Bronchial epithelial cell (primary cell): ENCODE data around the gene XCR1. TPM values are rescaled to one million over a fixed set of nuclear protein-coding genes. Genes with fewer than 3 reads are reported as not detected.
A peak's percentile ranks its signal among the peaks of the same experiment; 100 is the strongest.

Experiments
- DNase-seq: peaks from one replicate; pipeline ENCODE4 v3.0.0-alpha.2; 2010; ENCODE audit warnings: low read depth
- FAIRE-seq: peaks from 2 replicates; lab custom pipeline; 2011; peaks lifted over from hg19 to GRCh38; lab: Jason Lieb, UNC
- H3K27me3 ChIP-seq: 2 replicates; pipeline ENCODE4 v1.5.1; 2011; ENCODE audit warnings: low read length; ENCODE audit not compliant: control insufficient read depth, insufficient read depth
- H3K36me3 ChIP-seq: 2 replicates; pipeline ENCODE4 v1.5.1; 2011; ENCODE audit warnings: low read length; ENCODE audit not compliant: control insufficient read depth, insufficient read depth
- H3K4me3 ChIP-seq: 2 replicates; pipeline ENCODE4 v1.5.1; 2011; ENCODE audit warnings: mild to moderate bottlenecking, low read depth, low read length, control low read depth
- total RNA-seq: library from RNA; depleted of rRNA; stranded (reverse); fragments of >200 nt; gene quantifications from 2 replicates; pipeline ENCODE4 v1.2.1, GENCODE V29; 2014
- TF ChIP-seq, protein P1 (sequence below): IDR thresholded peaks from 2 replicates; pipeline ENCODE4 v1.5.1; 2011; ENCODE audit warnings: mild to moderate bottlenecking, moderate library complexity, low read length, control low read depth, inconsistent platforms; ENCODE audit not compliant: insufficient read depth, severe bottlenecking

XCR1 gene
- total RNA-seq, 1 donor from 2014 or later: under 0.01 TPM

DNA sequence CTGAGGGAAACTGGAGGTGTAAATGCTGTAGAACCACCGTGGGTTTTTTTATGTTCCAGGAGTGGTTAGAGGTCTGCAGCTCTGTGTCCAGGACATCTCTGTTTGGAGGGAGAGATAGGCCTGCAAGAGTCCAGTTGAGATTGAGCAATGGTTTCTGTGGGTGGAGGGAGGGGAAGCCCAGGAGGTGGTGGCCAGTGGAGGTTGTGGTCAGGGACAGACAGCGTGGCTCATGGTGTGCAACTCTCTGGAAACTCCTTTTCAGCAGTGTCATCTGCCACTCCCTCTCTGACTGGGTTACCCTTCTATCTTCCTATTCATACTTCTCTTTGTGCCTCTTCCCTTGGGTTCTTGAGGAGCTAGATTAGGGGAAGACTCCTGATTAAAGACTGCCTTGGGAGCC, 9.6 kb downstream of the XCR1 start:
- TF ChIP-seq, protein P1, sequence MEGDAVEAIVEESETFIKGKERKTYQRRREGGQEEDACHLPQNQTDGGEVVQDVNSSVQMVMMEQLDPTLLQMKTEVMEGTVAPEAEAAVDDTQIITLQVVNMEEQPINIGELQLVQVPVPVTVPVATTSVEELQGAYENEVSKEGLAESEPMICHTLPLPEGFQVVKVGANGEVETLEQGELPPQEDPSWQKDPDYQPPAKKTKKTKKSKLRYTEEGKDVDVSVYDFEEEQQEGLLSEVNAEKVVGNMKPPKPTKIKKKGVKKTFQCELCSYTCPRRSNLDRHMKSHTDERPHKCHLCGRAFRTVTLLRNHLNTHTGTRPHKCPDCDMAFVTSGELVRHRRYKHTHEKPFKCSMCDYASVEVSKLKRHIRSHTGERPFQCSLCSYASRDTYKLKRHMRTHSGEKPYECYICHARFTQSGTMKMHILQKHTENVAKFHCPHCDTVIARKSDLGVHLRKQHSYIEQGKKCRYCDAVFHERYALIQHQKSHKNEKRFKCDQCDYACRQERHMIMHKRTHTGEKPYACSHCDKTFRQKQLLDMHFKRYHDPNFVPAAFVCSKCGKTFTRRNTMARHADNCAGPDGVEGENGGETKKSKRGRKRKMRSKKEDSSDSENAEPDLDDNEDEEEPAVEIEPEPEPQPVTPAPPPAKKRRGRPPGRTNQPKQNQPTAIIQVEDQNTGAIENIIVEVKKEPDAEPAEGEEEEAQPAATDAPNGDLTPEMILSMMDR: no peak
- no peaks in the 10 kb centered on the region for H3K36me3 ChIP-seq
- peaks cover 2% of the 10 kb centered on the region for H3K27me3 ChIP-seq
- FAIRE-seq (peak; percentile 43), DNase-seq (no peak)
- H3K4me3 ChIP-seq: no peak overlapping the region

DNA sequence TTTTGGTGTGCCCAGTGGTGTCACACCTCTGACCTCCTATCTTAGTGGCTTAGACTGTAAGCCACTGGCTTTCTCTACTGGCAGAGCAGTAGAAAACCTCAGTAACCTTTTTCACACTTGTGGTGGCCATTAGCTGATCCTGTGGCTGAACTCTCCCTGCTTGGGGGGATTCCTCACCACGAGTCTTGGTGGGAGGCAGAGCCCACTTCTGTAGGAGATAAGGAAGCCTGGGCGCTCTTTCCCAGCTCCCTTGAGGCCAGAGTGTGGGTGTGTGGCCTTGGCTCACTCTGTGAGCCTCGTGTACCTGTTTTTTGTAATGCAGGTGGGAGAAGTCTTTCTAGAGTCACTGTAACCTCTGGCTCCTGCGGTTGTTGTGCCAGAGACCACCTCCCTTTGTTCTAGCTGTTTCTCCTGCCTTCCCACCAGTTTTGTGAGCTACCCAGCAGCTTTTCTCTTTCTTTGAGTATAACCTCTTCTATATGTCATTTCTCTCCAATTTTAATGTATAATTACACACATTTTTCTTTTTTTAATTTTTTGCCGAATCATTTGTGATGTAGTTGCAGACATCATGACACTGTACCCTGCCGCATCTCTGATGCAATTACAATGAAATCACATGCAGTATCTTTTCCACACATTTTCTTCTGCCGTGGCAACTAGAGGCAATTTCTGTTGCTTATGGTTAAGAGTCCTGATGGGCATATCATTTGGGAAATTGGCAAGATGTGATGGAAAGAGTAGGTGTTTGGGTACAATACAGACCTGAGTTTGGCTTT, 13.8 kb downstream of the XCR1 start:
- FAIRE-seq (no peak), DNase-seq (no peak)
- peaks cover 4% of the 10 kb centered on the region for H3K27me3 ChIP-seq
- TF ChIP-seq, protein P1: no peak
- no peak overlapping the region for H3K4me3 ChIP-seq
- no peaks in the 10 kb centered on the region for H3K36me3 ChIP-seq

DNA sequence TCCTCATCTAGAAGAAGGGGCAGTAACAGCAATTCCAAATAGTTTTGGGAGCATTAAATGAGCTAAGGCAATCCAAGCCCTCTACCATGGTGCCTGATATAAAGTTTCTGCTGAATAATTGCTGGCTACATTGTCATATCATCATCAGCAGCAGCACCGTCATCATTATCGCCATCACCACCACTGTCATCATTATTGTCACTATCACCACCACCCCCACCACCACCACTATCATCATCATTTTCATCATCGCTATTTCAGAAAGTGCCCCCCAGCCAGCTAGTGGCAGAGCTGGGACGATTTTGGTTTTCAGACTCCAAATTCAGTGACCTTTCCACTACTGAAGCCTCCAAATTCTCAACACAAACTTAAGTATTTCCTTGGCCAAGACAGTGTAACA, 15.0 kb downstream of the XCR1 start:
- no peak for FAIRE-seq
- TF ChIP-seq, protein P1: no peak
- H3K36me3 ChIP-seq: no peaks in the 10 kb centered on the region
- peaks cover 4% of the 10 kb centered on the region for H3K27me3 ChIP-seq
- DNase-seq: no peak
- no peak overlapping the region for H3K4me3 ChIP-seq

DNA sequence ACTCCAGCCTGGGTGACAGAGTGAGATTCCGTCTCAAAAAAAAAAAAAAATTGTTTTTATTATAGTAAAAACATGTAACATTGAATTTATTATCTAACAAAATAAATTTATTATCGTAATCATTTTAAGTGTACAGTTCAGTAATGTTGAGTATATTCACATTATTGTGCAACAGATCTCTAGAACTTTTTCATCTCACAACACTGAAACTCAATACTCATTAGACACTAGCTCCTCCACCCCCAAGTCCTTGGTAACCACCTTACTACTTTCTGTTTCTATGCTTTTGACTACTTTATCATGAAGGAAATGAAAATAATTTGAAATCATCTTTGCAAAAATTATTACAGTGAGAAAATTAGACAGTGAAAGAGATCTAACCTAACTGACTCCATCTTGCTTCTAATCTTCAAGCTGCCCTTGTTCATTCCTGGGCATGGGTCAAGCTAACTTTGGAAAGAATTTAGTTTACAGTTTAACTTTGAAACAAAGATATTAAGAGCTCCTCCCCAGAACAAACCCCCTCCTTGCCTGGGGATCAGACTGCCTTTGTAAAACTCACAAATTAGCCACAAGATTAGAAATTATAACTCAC, 16.7 kb downstream of the XCR1 start:
- DNase-seq (no peak), FAIRE-seq (no peak)
- H3K27me3 ChIP-seq: peaks cover 4% of the 10 kb centered on the region
- no peaks in the 10 kb centered on the region for H3K36me3 ChIP-seq
- TF ChIP-seq, protein P1: no peak
- no peak overlapping the region for H3K4me3 ChIP-seq

DNA sequence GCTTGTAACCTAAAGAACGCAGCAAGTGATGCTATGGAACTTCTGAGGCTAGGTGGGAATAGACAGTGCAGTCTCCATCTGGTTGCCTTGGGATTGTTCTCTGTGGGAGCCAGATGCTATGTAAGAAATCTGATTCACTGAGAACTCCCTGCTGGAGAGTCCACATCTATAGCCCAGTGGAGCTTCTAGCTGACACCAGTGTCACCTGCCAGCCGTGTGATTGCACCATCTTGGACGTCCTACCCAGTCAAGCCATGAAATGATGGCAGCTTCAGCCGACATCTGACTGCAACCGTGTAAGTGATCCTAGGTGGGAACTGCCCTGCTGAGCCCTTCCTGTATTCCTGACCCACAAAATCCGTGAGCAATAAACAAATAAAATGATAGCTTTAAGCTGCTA, 19.2 kb downstream of the XCR1 start:
- peaks cover 3% of the 10 kb centered on the region for H3K27me3 ChIP-seq
- FAIRE-seq (no peak), DNase-seq (no peak)
- H3K36me3 ChIP-seq: no peaks in the 10 kb centered on the region
- H3K4me3 ChIP-seq: no peak overlapping the region
- TF ChIP-seq, protein P1: no peak
